Endothelial cell of umbilical vein (primary cell): ENCODE results near the gene IL22RA2. TPM values are rescaled to one million over a fixed set of nuclear protein-coding genes. Genes with fewer than 3 reads are reported as not detected.

ENCODE experiments used
- BruUV-seq: library from RNA; stranded (reverse); fragments of 400-500 nt; replicated peaks from 2 replicates; lab custom pipeline; 2021; lab: Mats Ljungman, UMichigan
- CTCF ChIA-PET: fragments of 300-600, 350-600 bp; sonication (Branson Sonifier 250); formaldehyde crosslinking; loops from one replicate; lab custom pipeline; 2021; ENCODE audit warnings: antibody characterized with exemption, inconsistent platforms; lab: Charles Lee
- POLR2A ChIA-PET: fragments of 300-600, 350-600 bp; sonication (Branson Sonifier 250); formaldehyde crosslinking; loops from one replicate; lab custom pipeline; 2021; ENCODE audit warnings: antibody characterized with exemption, inconsistent platforms; lab: Charles Lee
- DNase-seq: peaks from one replicate; pipeline ENCODE4 v3.0.0-alpha.2; 2011; ENCODE audit warnings: low read depth, low spot score
- FAIRE-seq: peaks from 2 replicates; lab custom pipeline; 2011; peaks lifted over from hg19 to GRCh38; lab: Jason Lieb, UNC
- H2AFZ ChIP-seq: 2 replicates; pipeline ENCODE4 v1.6.0; 2012; ENCODE audit warnings: low read depth, low read length, control low read depth, inconsistent platforms
- H3K27ac ChIP-seq: 2 replicates; pipeline ENCODE4 v1.5.1; 2011; ENCODE audit warnings: low read depth, mild to moderate bottlenecking, control low read depth, low read length, moderate library complexity; ENCODE audit not compliant: insufficient read depth
- H3K27me3 ChIP-seq, 2 experiments: 2 replicates each; pipeline versions ENCODE4 v1.6.0 to v1.6.1; 2011; ENCODE audit warnings: low read length in 2 of 2, mixed read lengths in 1 of 2; ENCODE audit not compliant: control insufficient read depth in 2 of 2, insufficient read depth in 2 of 2
- H3K36me3 ChIP-seq, 2 experiments: 2 replicates in 1 of 2; 3 replicates in 1 of 2; pipeline ENCODE4 v1.5.1; 2011; ENCODE audit warnings: low read length in 2 of 2, mild to moderate bottlenecking in 1 of 2, moderate library complexity in 1 of 2; ENCODE audit not compliant: control insufficient read depth in 2 of 2, insufficient read depth in 2 of 2; ENCODE audit errors: extremely low read depth in 1 of 2
- H3K4me1 ChIP-seq: 3 replicates; pipeline ENCODE4 v1.5.1; 2011; ENCODE audit warnings: mild to moderate bottlenecking, low read length; ENCODE audit not compliant: control insufficient read depth, insufficient read depth; ENCODE audit errors: extremely low read depth
- H3K4me2 ChIP-seq: 2 replicates; pipeline ENCODE4 v1.6.1; 2011; ENCODE audit warnings: low read length, control low read depth, mixed read lengths; ENCODE audit not compliant: insufficient read depth
- H3K4me3 ChIP-seq, 3 experiments: fragments of 200-600 bp in 1 of 3; sonication (generic), shearing (Covaris generic) in 1 of 3; replicated peaks in 1 of 3; 2 replicates each; pipeline ENCODE4 v1.5.1; 2011 to 2016; ENCODE audit warnings: control low read depth in 3 of 3, low read length in 3 of 3, mild to moderate bottlenecking in 2 of 3, inconsistent platforms in 1 of 3, low read depth in 1 of 3, moderate library complexity in 1 of 3; ENCODE audit not compliant: insufficient read depth in 1 of 3
- H3K79me2 ChIP-seq: 2 replicates; pipeline ENCODE4 v1.6.0; 2012; ENCODE audit warnings: low read length, inconsistent platforms; ENCODE audit not compliant: control insufficient read depth, insufficient read depth
- H3K9ac ChIP-seq: replicated peaks from 2 replicates; pipeline ENCODE3; 2011; ENCODE audit warnings: low read length, control low read depth; ENCODE audit not compliant: insufficient read depth; ENCODE audit errors: extremely low read depth
- H3K9me1 ChIP-seq: replicated peaks from 3 replicates; pipeline ENCODE4 v1.6.0; 2011; ENCODE audit warnings: mild to moderate bottlenecking, low read length; ENCODE audit not compliant: control insufficient read depth, insufficient read depth; ENCODE audit errors: extremely low read depth
- H3K9me3 ChIP-seq: replicated peaks from 2 replicates; pipeline ENCODE4 v1.5.1; 2012; ENCODE audit warnings: low read length, inconsistent platforms; ENCODE audit not compliant: control insufficient read depth, insufficient read depth
- H4K20me1 ChIP-seq: replicated peaks from 2 replicates; pipeline ENCODE3; 2011; ENCODE audit warnings: mild to moderate bottlenecking, low read length; ENCODE audit not compliant: control insufficient read depth, insufficient read depth; ENCODE audit errors: extremely low read depth
- EZH2 ChIP-seq: IDR thresholded peaks from 2 replicates; pipeline ENCODE4 v1.6.1; 2012; ENCODE audit warnings: borderline replicate concordance, low read depth, mild to moderate bottlenecking, moderate library complexity, low read length, inconsistent platforms; ENCODE audit not compliant: severe bottlenecking
- FOS ChIP-seq: IDR thresholded peaks from 2 replicates; pipeline ENCODE4 v1.6.1; 2011; ENCODE audit warnings: mild to moderate bottlenecking, low read length, moderate library complexity, borderline replicate concordance; ENCODE audit not compliant: insufficient read depth
- GATA2 ChIP-seq: IDR thresholded peaks from 2 replicates; pipeline ENCODE4 v1.7.0; 2011; ENCODE audit warnings: low read depth, mild to moderate bottlenecking, moderate library complexity, mixed read lengths, low read length; ENCODE audit not compliant: insufficient read length, insufficient read depth
- JUN ChIP-seq: IDR thresholded peaks from 2 replicates; pipeline ENCODE4 v1.6.1; 2011; ENCODE audit warnings: borderline replicate concordance, low read depth; ENCODE audit not compliant: insufficient read length, insufficient read depth
- MYC ChIP-seq: IDR thresholded peaks from one replicate; pipeline ENCODE4 v1.6.1; 2011; ENCODE audit warnings: mild to moderate bottlenecking, low read depth, low read length
- POLR2A ChIP-seq: IDR thresholded peaks from 2 replicates; pipeline ENCODE4 v1.6.1; 2012; ENCODE audit warnings: low read depth, mild to moderate bottlenecking, control low read depth, low read length
- POLR2AphosphoS5 ChIP-seq: IDR thresholded peaks from 2 replicates; pipeline ENCODE4 v1.6.1; 2012; ENCODE audit warnings: low read depth, mild to moderate bottlenecking, control low read depth, low read length, moderate library complexity; ENCODE audit not compliant: insufficient read depth
- dilution Hi-C: fragments of 300-500 bp; cut with MboI; formaldehyde crosslinking; loops from one replicate; pipeline ENCODE4 v1.15.0; 2019; ENCODE audit warnings: low sequenced_read_pairs; ENCODE audit not compliant: extremely low pct_ligation_motif_present
- intact Hi-C: fragments of 100-400 bp; cut with micrococcal nuclease; formaldehyde crosslinking; loops from one replicate; pipeline ENCODE4 v1.10.0; 2022
- polyA plus RNA-seq, 4 experiments: library from polyadenylated mRNA; depleted of rRNA in 3 of 4; stranded (reverse) in 3 of 4; unstranded in 1 of 4; fragments of >200 nt; gene quantifications; 2 replicates each; pipeline versions ENCODE4 v1.2.1 to v1.2.3, GENCODE V29; 2011 to 2012; ENCODE audit warnings: missing spikeins in 1 of 4
- total RNA-seq: library from RNA; stranded (reverse); gene quantifications from 2 replicates; pipeline ENCODE4 v1.2.3, GENCODE V29; 2021
- TF ChIP-seq, protein P1 (sequence below), 2 donors: IDR thresholded peaks; 1 replicate in 1 of 2; 2 replicates in 1 of 2; pipeline ENCODE4 v1.5.1; 2011; ENCODE audit warnings: low read length in 2 of 2, mild to moderate bottlenecking in 2 of 2, moderate library complexity in 2 of 2, control low read depth in 1 of 2, inconsistent platforms in 1 of 2, low read depth in 1 of 2; ENCODE audit not compliant: insufficient read depth in 1 of 2; ENCODE audit errors: extremely low read depth in 1 of 2
- TF ChIP-seq, protein P2 (sequence below): IDR thresholded peaks from 2 replicates; pipeline ENCODE4 v1.6.1; 2011; ENCODE audit not compliant: insufficient read depth, insufficient read length

The IL22RA2 gene
- total and polyA plus RNA-seq, 2 donors (not counting 3 experiments of a cell fraction or from before 2014, with no cell fraction given): not detected

DNA sequence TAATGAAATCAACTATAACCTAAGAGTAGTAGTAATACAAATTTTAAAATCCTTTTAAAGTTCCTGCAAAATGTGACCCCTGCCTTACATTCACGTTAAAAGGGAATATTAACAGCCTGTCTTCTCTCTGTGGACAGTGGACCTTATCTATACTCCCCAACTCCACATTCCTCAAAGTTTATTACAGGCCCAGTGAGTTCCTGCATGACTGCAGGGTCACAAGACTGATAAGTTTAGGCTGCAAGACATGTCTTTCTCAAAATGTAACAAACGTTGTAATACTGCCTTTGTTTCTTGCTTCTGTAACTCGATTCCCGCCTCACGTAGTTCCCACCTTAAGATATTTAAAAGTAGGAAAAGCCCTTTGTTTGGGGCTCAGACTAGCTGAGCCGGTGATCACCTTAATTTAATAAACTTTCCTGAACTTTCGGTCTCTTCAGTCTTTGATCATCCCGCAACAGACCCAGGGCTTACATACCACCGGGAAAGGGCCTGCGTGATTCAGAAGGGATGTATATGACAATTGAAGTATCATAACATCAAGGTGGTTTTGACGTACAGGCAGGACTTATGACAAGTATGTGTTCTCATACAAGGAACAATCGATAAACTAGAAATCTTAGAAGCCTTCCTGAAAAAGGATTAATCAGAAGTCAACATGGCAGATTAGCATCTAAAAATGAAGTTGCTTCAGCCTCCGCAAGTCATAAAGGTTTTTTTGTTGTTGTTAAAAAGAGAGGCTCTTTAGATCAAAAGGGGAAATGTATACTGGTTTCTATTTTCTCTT is 3.0 kb downstream of the IL22RA2 start:
- Histone ChIP-seq H3K4me1 (no peaks in the 10 kb centered on the region), H3K27ac (no peak overlapping the region), H3K9me3 (no peaks in the 10 kb centered on the region), H3K9ac (no peak overlapping the region), H2AFZ (no peak overlapping the region), H3K27me3 (no peaks in the 10 kb centered on the region), H3K4me3 (no peak overlapping the region), H3K9me1 (no peaks in the 10 kb centered on the region), H3K79me2 (no peaks in the 10 kb centered on the region), H3K36me3 (no peaks in the 10 kb centered on the region), H4K20me1 (no peaks in the 10 kb centered on the region), H3K4me2 (no peak overlapping the region)
- no peak for DNase-seq
- TF ChIP-seq POLR2A: no peak
- TF ChIP-seq FOS: no peak
- no peak for TF ChIP-seq POLR2AphosphoS5
- no peak for TF ChIP-seq GATA2
- TF ChIP-seq EZH2: no peak
- no peak for TF ChIP-seq MYC
- TF ChIP-seq, protein P1, sequence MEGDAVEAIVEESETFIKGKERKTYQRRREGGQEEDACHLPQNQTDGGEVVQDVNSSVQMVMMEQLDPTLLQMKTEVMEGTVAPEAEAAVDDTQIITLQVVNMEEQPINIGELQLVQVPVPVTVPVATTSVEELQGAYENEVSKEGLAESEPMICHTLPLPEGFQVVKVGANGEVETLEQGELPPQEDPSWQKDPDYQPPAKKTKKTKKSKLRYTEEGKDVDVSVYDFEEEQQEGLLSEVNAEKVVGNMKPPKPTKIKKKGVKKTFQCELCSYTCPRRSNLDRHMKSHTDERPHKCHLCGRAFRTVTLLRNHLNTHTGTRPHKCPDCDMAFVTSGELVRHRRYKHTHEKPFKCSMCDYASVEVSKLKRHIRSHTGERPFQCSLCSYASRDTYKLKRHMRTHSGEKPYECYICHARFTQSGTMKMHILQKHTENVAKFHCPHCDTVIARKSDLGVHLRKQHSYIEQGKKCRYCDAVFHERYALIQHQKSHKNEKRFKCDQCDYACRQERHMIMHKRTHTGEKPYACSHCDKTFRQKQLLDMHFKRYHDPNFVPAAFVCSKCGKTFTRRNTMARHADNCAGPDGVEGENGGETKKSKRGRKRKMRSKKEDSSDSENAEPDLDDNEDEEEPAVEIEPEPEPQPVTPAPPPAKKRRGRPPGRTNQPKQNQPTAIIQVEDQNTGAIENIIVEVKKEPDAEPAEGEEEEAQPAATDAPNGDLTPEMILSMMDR (IDR thresholded peaks at IDR 0.05; ENCODE audit: extremely low read depth in 1 of 2, insufficient read depth in 1 of 2, low read depth in 1 of 2, low read length in 2 of 2): no peak
- no peak for TF ChIP-seq JUN
- TF ChIP-seq, protein P2, sequence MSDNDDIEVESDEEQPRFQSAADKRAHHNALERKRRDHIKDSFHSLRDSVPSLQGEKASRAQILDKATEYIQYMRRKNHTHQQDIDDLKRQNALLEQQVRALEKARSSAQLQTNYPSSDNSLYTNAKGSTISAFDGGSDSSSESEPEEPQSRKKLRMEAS: no peak
- ChIA-PET POLR2A (no interaction called here), CTCF (no interaction called here)
- dilution Hi-C loops: no loop called here
- no TSS peak for BruUV-seq
- intact Hi-C loops: no loop called here
- FAIRE-seq: no peak
